ENCODE measurements around the gene NGEF.

DNA sequence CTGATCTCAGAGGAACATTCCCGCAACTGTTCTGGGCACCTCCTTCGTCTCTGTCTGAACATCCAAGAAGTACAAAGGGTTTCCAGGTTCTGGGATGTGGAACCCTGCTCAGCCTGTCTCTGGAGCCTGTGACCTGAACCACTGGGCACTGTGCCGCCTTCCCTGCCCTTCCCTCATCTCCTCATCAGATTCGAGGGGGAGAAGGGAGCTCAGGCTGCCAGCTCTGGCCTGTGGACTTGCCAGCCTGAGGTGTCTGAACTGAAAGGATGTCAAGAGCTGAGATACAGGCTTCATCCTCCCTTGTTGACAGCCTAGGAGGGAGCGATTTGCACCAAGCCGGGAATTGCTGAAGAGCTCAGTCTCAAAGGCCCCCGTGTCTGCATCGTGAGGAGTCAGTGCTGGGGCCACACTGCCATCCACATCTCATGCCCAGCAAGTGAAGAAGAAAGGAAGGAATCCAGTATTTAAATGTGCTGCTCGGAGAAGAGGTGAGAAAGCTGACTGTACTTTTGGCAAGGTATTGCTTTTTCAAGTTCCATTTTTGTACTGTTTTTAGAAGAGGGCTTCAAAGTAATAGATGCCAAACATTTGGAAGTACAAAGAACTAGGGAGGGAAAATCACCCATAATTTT, 32.0 kb upstream of the NGEF start:
- TF ChIP-seq, protein P1, sequence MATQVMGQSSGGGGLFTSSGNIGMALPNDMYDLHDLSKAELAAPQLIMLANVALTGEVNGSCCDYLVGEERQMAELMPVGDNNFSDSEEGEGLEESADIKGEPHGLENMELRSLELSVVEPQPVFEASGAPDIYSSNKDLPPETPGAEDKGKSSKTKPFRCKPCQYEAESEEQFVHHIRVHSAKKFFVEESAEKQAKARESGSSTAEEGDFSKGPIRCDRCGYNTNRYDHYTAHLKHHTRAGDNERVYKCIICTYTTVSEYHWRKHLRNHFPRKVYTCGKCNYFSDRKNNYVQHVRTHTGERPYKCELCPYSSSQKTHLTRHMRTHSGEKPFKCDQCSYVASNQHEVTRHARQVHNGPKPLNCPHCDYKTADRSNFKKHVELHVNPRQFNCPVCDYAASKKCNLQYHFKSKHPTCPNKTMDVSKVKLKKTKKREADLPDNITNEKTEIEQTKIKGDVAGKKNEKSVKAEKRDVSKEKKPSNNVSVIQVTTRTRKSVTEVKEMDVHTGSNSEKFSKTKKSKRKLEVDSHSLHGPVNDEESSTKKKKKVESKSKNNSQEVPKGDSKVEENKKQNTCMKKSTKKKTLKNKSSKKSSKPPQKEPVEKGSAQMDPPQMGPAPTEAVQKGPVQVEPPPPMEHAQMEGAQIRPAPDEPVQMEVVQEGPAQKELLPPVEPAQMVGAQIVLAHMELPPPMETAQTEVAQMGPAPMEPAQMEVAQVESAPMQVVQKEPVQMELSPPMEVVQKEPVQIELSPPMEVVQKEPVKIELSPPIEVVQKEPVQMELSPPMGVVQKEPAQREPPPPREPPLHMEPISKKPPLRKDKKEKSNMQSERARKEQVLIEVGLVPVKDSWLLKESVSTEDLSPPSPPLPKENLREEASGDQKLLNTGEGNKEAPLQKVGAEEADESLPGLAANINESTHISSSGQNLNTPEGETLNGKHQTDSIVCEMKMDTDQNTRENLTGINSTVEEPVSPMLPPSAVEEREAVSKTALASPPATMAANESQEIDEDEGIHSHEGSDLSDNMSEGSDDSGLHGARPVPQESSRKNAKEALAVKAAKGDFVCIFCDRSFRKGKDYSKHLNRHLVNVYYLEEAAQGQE (IDR thresholded peaks at IDR 0.05): no peak
- TF ChIP-seq, protein P2, sequence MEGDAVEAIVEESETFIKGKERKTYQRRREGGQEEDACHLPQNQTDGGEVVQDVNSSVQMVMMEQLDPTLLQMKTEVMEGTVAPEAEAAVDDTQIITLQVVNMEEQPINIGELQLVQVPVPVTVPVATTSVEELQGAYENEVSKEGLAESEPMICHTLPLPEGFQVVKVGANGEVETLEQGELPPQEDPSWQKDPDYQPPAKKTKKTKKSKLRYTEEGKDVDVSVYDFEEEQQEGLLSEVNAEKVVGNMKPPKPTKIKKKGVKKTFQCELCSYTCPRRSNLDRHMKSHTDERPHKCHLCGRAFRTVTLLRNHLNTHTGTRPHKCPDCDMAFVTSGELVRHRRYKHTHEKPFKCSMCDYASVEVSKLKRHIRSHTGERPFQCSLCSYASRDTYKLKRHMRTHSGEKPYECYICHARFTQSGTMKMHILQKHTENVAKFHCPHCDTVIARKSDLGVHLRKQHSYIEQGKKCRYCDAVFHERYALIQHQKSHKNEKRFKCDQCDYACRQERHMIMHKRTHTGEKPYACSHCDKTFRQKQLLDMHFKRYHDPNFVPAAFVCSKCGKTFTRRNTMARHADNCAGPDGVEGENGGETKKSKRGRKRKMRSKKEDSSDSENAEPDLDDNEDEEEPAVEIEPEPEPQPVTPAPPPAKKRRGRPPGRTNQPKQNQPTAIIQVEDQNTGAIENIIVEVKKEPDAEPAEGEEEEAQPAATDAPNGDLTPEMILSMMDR (IDR thresholded peaks at IDR 0.05; ENCODE audit: low read depth, low read length, missing input control): no peak
- TF ChIP-seq RAD21 (IDR thresholded peaks at IDR 0.05): no peak
